Psoas muscle (tissue), 8 donors: ENCODE measurements around the gene NDNF. TPM values are rescaled to one million over a fixed set of nuclear protein-coding genes. Genes with fewer than 3 reads are reported as not detected.

Experiments
- ATAC-seq, 4 donors: fragments of 200-7000 bp; cut with Tn5 transposase; one replicate each; pipeline ENCODE4 v1.9.1; 2020; ENCODE audit warnings: moderate library complexity in 3 of 4, mild to moderate bottlenecking in 2 of 4
- DNase-seq, 2 donors: peaks; one replicate each; pipeline ENCODE4 v3.0.0-alpha.2; 2020
- H3K27ac ChIP-seq: fragments of 200-600 bp; one replicate; pipeline ENCODE4 v1.8.0; 2022
- H3K27me3 ChIP-seq, 3 donors: fragments of 200-600 bp in 1 of 3; one replicate each; pipeline versions ENCODE4 v1.6.1 to v1.8.0; 2013 to 2022; ENCODE audit warnings: low read length in 2 of 3, mild to moderate bottlenecking in 2 of 3, moderate library complexity in 1 of 3; ENCODE audit not compliant: insufficient read depth in 3 of 3
- H3K36me3 ChIP-seq, 2 donors: fragments of 200-600 bp in 1 of 2; one replicate each; pipeline versions ENCODE4 v1.6.1 to v1.8.0; 2013 to 2022; ENCODE audit warnings: low read depth in 1 of 2, mild to moderate bottlenecking in 1 of 2, moderate library complexity in 1 of 2; ENCODE audit not compliant: insufficient read depth in 1 of 2
- H3K4me1 ChIP-seq: fragments of 200-600 bp; one replicate; pipeline ENCODE4 v1.8.0; 2022
- H3K4me3 ChIP-seq: fragments of 200-600 bp; one replicate; pipeline ENCODE4 v1.8.0; 2022; ENCODE audit warnings: mild to moderate bottlenecking
- H3K9me3 ChIP-seq: fragments of 200-600 bp; one replicate; pipeline ENCODE4 v1.8.0; 2022
- CTCF ChIP-seq: fragments of 200-600 bp; IDR thresholded peaks from one replicate; pipeline ENCODE4 v1.8.0; 2022; ENCODE audit warnings: antibody characterized with exemption
- WGBS, 3 donors: extraction: QIAGEN DNeasy Blood & Tissue Kit; methylation state at CpG; one replicate each; pipeline versions ENCODE4 v1.1.6 to v1.1.7; 2013; 5-methylcytosine and 5-hydroxymethylcytosine counted together
- intact Hi-C, 2 donors: fragments of 100-400 bp; cut with DNase I; formaldehyde crosslinking; loops; one replicate each; pipeline versions ENCODE4 v1.11.0 to v1.14.2; 2022
- polyA plus RNA-seq, 3 donors: library from polyadenylated mRNA; stranded (reverse); fragments of 200-250 nt; gene quantifications; one replicate each; pipeline ENCODE4 v1.2.3, GENCODE V29; 2013
- total RNA-seq, 4 donors: library from RNA; stranded (reverse); fragmentation: NEBNext Ultra II Directional in 2 of 4; extraction: Animal tissue kit (Norgen Biotek cat#: 25700) in 2 of 4; gene quantifications; one replicate each; pipeline versions ENCODE4 v1.2.1 to v1.2.4, GENCODE V29; 2021 to 2023
- donor health status: healthy with polysubstance abuse.
- donor health status: DM: no; HTN: no; CAD: no; lungs with moderate emphysema.
- donor health status: Bipolar disorder and iron deficiency.
- donor health status: healthy.
- donor health status: DM: yes; HTN: yes; CAD: no.
- donor health status: DM: no; HTN: no; CAD: no.
- donor health status: DM: no; HTN: no; CAD: no.
- donor health status: DM: yes; HTN: yes; CAD: no.

Gene NDNF
- total and polyA plus RNA-seq, 7 donors = 2.1 to 7.6 (median 3.4) TPM

GRCh38 chr4:121011780-121012340, 60.5 kb downstream of the NDNF start:
- no peak overlapping the region for H3K4me3 ChIP-seq
- no peaks in the 10 kb centered on the region for H3K27me3 ChIP-seq
- no peak for DNase-seq
- ATAC-seq = no peak
- no peak overlapping the region for H3K27ac ChIP-seq
- H3K36me3 ChIP-seq = no peaks in the 10 kb centered on the region
- TF ChIP-seq CTCF = no peak
- 89 to 98% (median 90%) methylated on average over 1 of the region's 1 CpG for WGBS, 3 donors
- intact Hi-C loops = no loop called here
- no peaks in the 10 kb centered on the region for H3K4me1 ChIP-seq
- no peaks in the 10 kb centered on the region for H3K9me3 ChIP-seq

- H3K36me3 ChIP-seq = no peaks in the 10 kb centered on the region
- H3K27ac ChIP-seq = no peak overlapping the region
- H3K9me3 ChIP-seq = no peaks in the 10 kb centered on the region
- no peak for TF ChIP-seq CTCF
- no peaks in the 10 kb centered on the region for H3K4me1 ChIP-seq
- no peak for DNase-seq
- 81 to 88% (median 85%) methylated on average over 2 of the region's 2 CpGs for WGBS, 3 donors
- no peak for ATAC-seq
- no peaks in the 10 kb centered on the region for H3K27me3 ChIP-seq
- H3K4me3 ChIP-seq = no peak overlapping the region
- intact Hi-C loops = no loop called here
Measured at GRCh38 chr4:121011138-121011537, 61.2 kb downstream of the NDNF start.

GRCh38 chr4:121009578-121010478, 62.5 kb downstream of the NDNF start:
- TF ChIP-seq CTCF = no peak
- no peak for DNase-seq
- Histone ChIP-seq H3K36me3 (no peaks in the 10 kb centered on the region), H3K9me3 (no peaks in the 10 kb centered on the region), H3K4me3 (no peak overlapping the region), H3K27me3 (no peaks in the 10 kb centered on the region), H3K27ac (no peak overlapping the region), H3K4me1 (no peaks in the 10 kb centered on the region)
- WGBS, 3 donors = 42 to 47% (median 42%) methylated on average over 3 of the region's 3 CpGs
- no peak for ATAC-seq
- intact Hi-C loops = no loop called here

GRCh38 chr4:121007660-121008059, 64.7 kb downstream of the NDNF start:
- no peak for TF ChIP-seq CTCF
- 0% methylated on average over 1 of the region's 1 CpG for WGBS, 3 donors
- Histone ChIP-seq H3K36me3 (no peaks in the 10 kb centered on the region), H3K4me3 (no peak overlapping the region), H3K27ac (no peak overlapping the region), H3K27me3 (no peaks in the 10 kb centered on the region), H3K4me1 (no peaks in the 10 kb centered on the region), H3K9me3 (no peaks in the 10 kb centered on the region)
- intact Hi-C loops = no loop called here
- DNase-seq (no peak), ATAC-seq (no peak)
